Thyroid gland (tissue), 4 donors: ENCODE data around the gene RAB36.

Experiments
- CTCF ChIP-seq, 6 experiments: fragments of 200-600 bp in 3 of 6; fragments of 450-650 bp in 3 of 6; sonication (generic) in 3 of 6; IDR thresholded peaks; one replicate each; pipeline ENCODE4 v1.5.1; 2016 to 2019; ENCODE audit warnings: antibody characterized with exemption in 6 of 6, mild to moderate bottlenecking in 2 of 6, inconsistent platforms in 1 of 6, moderate library complexity in 1 of 6
- POLR2A ChIP-seq, 2 donors: fragments of 450-650 bp; IDR thresholded peaks; one replicate each; pipeline ENCODE4 v1.6.1; 2017; ENCODE audit warnings: antibody characterized with exemption in 2 of 2, mild to moderate bottlenecking in 2 of 2, moderate library complexity in 1 of 2

- TF ChIP-seq CTCF (IDR thresholded peaks at IDR 0.05) (no peak), POLR2A (IDR thresholded peaks at IDR 0.05) (no peak)
Observed at GRCh38 chr22:23132376-23133091, 12.7 kb upstream of the RAB36 start.
